SU-DHL-6 (cell line): ENCODE measurements around the gene ELK4.

Experiments used
- H2AFZ ChIP-seq: fragments of 200-600 bp; sonication (generic); 2 replicates; pipeline ENCODE4 v1.6.1; 2014; ENCODE audit warnings: low read depth, mild to moderate bottlenecking, moderate library complexity, mixed read lengths, antibody characterized with exemption, low read length; ENCODE audit not compliant: severe bottlenecking
- H3F3A ChIP-seq: fragments of 200-600 bp; shearing (Covaris generic); 2 replicates; pipeline ENCODE4 v1.6.0; 2016; ENCODE audit warnings: antibody characterized with exemption, mild to moderate bottlenecking; ENCODE audit not compliant: insufficient read depth
- H3K27ac ChIP-seq: fragments of 200-600 bp; sonication (generic); 2 replicates; pipeline ENCODE4 v1.5.1; 2016; ENCODE audit warnings: low read depth, mild to moderate bottlenecking, low read length, moderate library complexity, mixed read lengths
- H3K27me3 ChIP-seq: fragments of 200-600 bp; sonication (generic), shearing (Covaris generic); 2 replicates; pipeline ENCODE4 v1.6.0; 2014; ENCODE audit warnings: mild to moderate bottlenecking, low read length
- H3K36me3 ChIP-seq: fragments of 200-600 bp; sonication (generic); 2 replicates; pipeline ENCODE4 v1.6.1; 2014; ENCODE audit warnings: mild to moderate bottlenecking, low read length, mixed read lengths
- H3K4me2 ChIP-seq: fragments of 300-600, 200-600 bp; shearing (Covaris generic), sonication (generic); 2 replicates; pipeline ENCODE4 v1.6.0; 2014; ENCODE audit warnings: low read length, low read depth, mild to moderate bottlenecking; ENCODE audit not compliant: poor library complexity, severe bottlenecking
- H3K4me3 ChIP-seq: fragments of 200-600 bp; sonication (generic); 2 replicates; pipeline ENCODE4 v1.5.1; 2014; ENCODE audit warnings: antibody characterized with exemption, low read length, mild to moderate bottlenecking, mixed read lengths; ENCODE audit not compliant: insufficient read depth, poor library complexity, severe bottlenecking
- H3K79me2 ChIP-seq: fragments of 200-600 bp; sonication (generic); 2 replicates; pipeline ENCODE4 v1.6.1; 2014; ENCODE audit warnings: mild to moderate bottlenecking, low read length, moderate library complexity; ENCODE audit not compliant: insufficient read depth
- H3K9ac ChIP-seq: fragments of 200-600 bp; sonication (generic); 2 replicates; pipeline ENCODE4 v1.7.0; 2014; ENCODE audit warnings: mild to moderate bottlenecking, low read length
- H3K9me2 ChIP-seq: fragments of 200-600 bp; sonication (generic); replicated peaks from 2 replicates; pipeline ENCODE4 v1.6.1; 2014; ENCODE audit warnings: low read length; ENCODE audit not compliant: insufficient read depth
- H3K9me3 ChIP-seq: fragments of 200-600 bp; sonication (generic); 2 replicates; pipeline ENCODE4 v1.6.1; 2014; ENCODE audit warnings: low read length, mixed read lengths; ENCODE audit not compliant: insufficient read depth
- H4K20me1 ChIP-seq: fragments of 200-600 bp; sonication (generic); 2 replicates; pipeline ENCODE4 v1.6.1; 2014; ENCODE audit warnings: low read depth, mild to moderate bottlenecking, antibody characterized with exemption, low read length, moderate library complexity, mixed read lengths
- EZH2phosphoT487 ChIP-seq: fragments of 200-600 bp; sonication (generic), shearing (Covaris generic); conservative IDR thresholded peaks from 2 replicates; pipeline ENCODE4 v1.6.1; 2018; ENCODE audit warnings: mild to moderate bottlenecking, antibody characterized with exemption, low read length, moderate library complexity, mixed read lengths
- TF ChIP-seq, protein P1 (sequence below): fragments of 200-600 bp; sonication (generic); IDR thresholded peaks from one replicate; pipeline ENCODE4 v1.5.1; 2017; ENCODE audit warnings: antibody characterized with exemption, mild to moderate bottlenecking, low read length, moderate library complexity; ENCODE audit not compliant: insufficient read depth, poor library complexity, severe bottlenecking

ELK4 gene, protein sequence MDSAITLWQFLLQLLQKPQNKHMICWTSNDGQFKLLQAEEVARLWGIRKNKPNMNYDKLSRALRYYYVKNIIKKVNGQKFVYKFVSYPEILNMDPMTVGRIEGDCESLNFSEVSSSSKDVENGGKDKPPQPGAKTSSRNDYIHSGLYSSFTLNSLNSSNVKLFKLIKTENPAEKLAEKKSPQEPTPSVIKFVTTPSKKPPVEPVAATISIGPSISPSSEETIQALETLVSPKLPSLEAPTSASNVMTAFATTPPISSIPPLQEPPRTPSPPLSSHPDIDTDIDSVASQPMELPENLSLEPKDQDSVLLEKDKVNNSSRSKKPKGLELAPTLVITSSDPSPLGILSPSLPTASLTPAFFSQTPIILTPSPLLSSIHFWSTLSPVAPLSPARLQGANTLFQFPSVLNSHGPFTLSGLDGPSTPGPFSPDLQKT

DNA sequence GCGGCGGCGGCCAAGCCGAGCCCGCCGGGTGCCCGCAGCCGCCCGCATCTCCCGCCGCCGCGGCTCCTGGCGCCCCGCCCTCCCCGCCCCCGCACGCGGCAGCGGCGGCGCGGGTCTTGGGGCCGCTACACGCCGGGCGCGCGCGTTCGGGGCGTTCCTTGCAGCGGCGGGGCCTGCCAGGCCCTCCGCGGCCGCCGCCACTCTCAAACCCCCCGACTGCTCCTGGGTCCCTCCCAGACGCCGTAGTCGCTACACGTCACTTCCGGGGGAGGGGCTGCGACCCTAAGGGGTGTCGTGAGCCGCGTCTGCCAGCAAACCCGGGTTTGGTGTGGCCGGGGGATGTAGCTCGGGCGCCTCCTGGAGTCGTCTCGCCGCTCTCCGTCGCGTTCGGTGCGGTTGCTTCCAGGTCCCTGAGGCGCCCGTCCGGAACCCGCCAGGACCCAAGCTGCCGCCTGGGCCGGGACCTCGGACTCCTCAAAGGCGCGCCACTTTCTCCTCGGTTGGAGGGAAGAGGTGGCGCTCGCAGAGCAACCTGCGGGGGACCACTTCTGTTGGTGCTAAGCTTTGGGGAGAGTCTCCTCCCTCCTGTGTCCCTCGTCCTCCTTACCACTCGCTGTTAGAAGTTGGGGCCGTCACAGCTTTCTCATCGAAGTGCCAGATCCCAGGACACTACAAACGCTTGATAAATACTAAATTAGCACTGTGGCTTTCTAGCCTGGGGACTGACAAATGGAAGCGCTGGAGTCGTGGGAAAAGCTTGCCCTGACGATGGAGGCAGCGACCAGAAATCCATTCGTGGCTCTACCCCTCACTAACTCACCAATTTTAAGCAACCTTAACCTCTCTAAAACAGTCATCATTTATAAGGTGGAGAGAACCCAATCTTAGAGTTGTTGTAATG is at the start of gene ELK4:
TSS of gene ELK4 (minus strand) at position 244 of the 901 bp plus-strand sequence. CDS start 8,129 bp downstream, outside the sequence.
- peak within 1 kb of the TSS; percentile 95 for H3K27ac ChIP-seq
- peaks cover 27% of the 10 kb centered on the region for H3F3A ChIP-seq
- peaks cover 40% of the 10 kb centered on the region for H3K79me2 ChIP-seq
- H2AFZ ChIP-seq: peak within 1 kb of the TSS; percentile 86
- H3K36me3 ChIP-seq: 0 out of 2 replicates have a peak, but pooled peaks cover 6% of the 10 kb centered on the region
- peak within 1 kb of the TSS; percentile 100 for H3K4me2 ChIP-seq
- H3K27me3 ChIP-seq: no peaks in the 10 kb centered on the region
- H3K4me3 ChIP-seq: peak within 1 kb of the TSS; percentile 83
- peak within 1 kb of the TSS; percentile 73 for H3K9ac ChIP-seq
- H3K9me2 ChIP-seq: no peaks in the 10 kb centered on the region
- TF ChIP-seq EZH2phosphoT487: no peak
- TF ChIP-seq, protein P1, sequence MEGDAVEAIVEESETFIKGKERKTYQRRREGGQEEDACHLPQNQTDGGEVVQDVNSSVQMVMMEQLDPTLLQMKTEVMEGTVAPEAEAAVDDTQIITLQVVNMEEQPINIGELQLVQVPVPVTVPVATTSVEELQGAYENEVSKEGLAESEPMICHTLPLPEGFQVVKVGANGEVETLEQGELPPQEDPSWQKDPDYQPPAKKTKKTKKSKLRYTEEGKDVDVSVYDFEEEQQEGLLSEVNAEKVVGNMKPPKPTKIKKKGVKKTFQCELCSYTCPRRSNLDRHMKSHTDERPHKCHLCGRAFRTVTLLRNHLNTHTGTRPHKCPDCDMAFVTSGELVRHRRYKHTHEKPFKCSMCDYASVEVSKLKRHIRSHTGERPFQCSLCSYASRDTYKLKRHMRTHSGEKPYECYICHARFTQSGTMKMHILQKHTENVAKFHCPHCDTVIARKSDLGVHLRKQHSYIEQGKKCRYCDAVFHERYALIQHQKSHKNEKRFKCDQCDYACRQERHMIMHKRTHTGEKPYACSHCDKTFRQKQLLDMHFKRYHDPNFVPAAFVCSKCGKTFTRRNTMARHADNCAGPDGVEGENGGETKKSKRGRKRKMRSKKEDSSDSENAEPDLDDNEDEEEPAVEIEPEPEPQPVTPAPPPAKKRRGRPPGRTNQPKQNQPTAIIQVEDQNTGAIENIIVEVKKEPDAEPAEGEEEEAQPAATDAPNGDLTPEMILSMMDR: peak; percentile 69
- H3K9me3 ChIP-seq: no peaks in the 10 kb centered on the region
- no peaks in the 10 kb centered on the region for H4K20me1 ChIP-seq

DNA sequence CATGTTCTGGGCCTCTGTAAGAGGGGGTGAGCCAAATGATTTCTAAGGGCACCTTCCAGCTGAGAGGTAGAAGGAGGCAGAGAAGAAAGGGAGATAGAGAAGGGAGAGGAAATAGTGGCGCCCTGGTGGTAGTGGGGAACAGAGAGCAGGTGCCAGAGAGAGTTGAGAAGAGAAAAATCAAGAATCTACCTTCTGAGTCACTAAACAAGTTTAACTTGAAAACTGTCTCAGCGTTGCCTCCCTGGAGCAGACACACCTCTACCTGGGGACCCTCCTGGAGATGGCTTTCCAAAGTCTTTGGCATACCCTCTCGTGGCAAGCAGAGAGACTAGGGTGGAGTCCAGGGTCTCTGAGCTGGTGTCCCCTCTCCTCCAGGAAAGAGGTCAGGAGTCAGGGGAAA is 49.6 kb upstream of the ELK4 start:
- no peak overlapping the region for H3K9ac ChIP-seq
- H3K4me2 ChIP-seq: no peak overlapping the region
- TF ChIP-seq, protein P1: no peak
- no peak for TF ChIP-seq EZH2phosphoT487
- H3K36me3 ChIP-seq: no peaks in the 10 kb centered on the region
- no peak overlapping the region for H3K4me3 ChIP-seq
- H3K27ac ChIP-seq: no peak overlapping the region
- H3K9me3 ChIP-seq: no peaks in the 10 kb centered on the region
- no peaks in the 10 kb centered on the region for H4K20me1 ChIP-seq
- H2AFZ ChIP-seq: no peak overlapping the region
- H3K79me2 ChIP-seq: peaks cover 25% of the 10 kb centered on the region
- H3K9me2 ChIP-seq: no peaks in the 10 kb centered on the region
- peaks cover 10% of the 10 kb centered on the region for H3F3A ChIP-seq
- H3K27me3 ChIP-seq: no peaks in the 10 kb centered on the region

DNA sequence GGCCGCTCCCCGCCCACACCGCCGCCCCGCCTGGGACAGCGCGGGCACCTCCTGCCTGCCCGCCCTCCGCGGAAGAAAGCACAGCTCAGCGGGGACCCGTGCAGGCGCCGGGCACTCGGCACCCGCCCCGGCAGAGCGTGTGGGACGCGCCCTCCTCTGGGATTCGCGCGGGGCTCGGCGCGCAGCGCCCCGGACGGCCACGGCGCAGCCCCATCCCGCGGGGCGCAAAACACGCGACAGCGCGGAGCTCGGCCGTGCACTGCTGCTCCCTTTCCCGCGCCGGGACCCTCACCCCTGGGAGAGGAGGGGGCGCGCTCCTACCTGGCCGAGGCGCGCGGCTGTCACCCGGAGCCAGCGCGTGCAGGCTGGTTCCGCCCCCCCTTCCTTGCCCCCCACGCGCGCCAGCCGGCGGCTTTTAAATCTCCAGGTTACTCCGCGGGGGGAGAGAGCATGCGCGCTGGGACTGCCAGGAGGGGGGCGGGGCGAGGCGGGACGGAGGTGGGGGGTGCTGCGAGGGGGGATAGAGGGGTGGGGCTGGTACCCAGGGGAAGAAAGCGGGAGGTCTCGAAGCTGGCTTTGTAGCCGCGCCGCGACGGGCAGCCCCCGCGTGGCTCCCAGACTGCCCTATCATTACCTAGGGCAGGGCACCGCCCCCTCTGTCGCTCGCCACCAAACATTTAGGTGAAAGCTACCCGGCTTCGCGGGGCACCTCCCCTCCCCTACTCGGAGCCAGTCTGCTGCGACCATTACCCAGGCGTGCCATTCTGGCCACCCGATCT is 48.5 kb upstream of the ELK4 start, which contains the start of gene SLC45A3:
TSS of gene SLC45A3 (minus strand) at position 437 of the 779 bp plus-strand sequence. CDS start 15,853 bp downstream, outside the sequence.
- Histone ChIP-seq H3K36me3 (no peaks in the 10 kb centered on the region), H3K4me3 (peak within 1 kb of the TSS; percentile 78), H3F3A (peaks cover 10% of the 10 kb centered on the region), H3K4me2 (peak within 1 kb of the TSS; percentile 68), H3K9me2 (no peaks in the 10 kb centered on the region), H2AFZ (peak within 1 kb of the TSS; percentile 76), H3K27ac (peak within 1 kb of the TSS; percentile 2), H3K9ac (peak within 1 kb of the TSS; percentile 67), H4K20me1 (no peaks in the 10 kb centered on the region), H3K9me3 (no peaks in the 10 kb centered on the region), H3K79me2 (peaks cover 33% of the 10 kb centered on the region), H3K27me3 (no peaks in the 10 kb centered on the region)
- TF ChIP-seq EZH2phosphoT487: no peak
- TF ChIP-seq, protein P1: no peak
